CD14-positive monocyte (primary cell): ENCODE results near the gene SUSD5. TPM values are rescaled to one million over a fixed set of nuclear protein-coding genes. Genes with fewer than 3 reads are reported as not detected.

Experiments used
- DNase-seq, 3 donors: peaks; one replicate each; pipeline ENCODE4 v3.0.0-alpha.2; 2011 to 2022
- H2AFZ ChIP-seq: 2 replicates; pipeline ENCODE4 v1.6.0; 2012; ENCODE audit warnings: mild to moderate bottlenecking, low read depth, low read length, inconsistent platforms; ENCODE audit not compliant: insufficient read depth, poor library complexity, severe bottlenecking
- H3K27ac ChIP-seq, 2 donors: 1 replicate in 1 of 2; 2 replicates in 1 of 2; pipeline ENCODE4 v1.5.1; 2012 to 2013; ENCODE audit warnings: low read length in 2 of 2, control low read depth in 1 of 2, inconsistent platforms in 1 of 2, low read depth in 1 of 2, mild to moderate bottlenecking in 1 of 2
- H3K27me3 ChIP-seq, 2 donors: one replicate each; pipeline versions ENCODE4 v1.6.0 to v1.6.1; 2011 to 2013; ENCODE audit warnings: low read length in 2 of 2; ENCODE audit not compliant: control insufficient read depth in 2 of 2, insufficient read depth in 2 of 2
- H3K36me3 ChIP-seq, 2 donors: replicated peaks in 1 of 2; 1 replicate in 1 of 2; 2 replicates in 1 of 2; pipeline versions ENCODE4 v1.5.1 to v1.6.1; 2012 to 2013; ENCODE audit warnings: low read length in 2 of 2, control low read depth in 1 of 2, inconsistent platforms in 1 of 2, mild to moderate bottlenecking in 1 of 2; ENCODE audit not compliant: insufficient read depth in 2 of 2, control insufficient read depth in 1 of 2
- H3K4me1 ChIP-seq, 2 donors: 1 replicate in 1 of 2; 2 replicates in 1 of 2; pipeline versions ENCODE4 v1.5.1 to v1.6.1; 2012 to 2013; ENCODE audit warnings: low read length in 2 of 2, control low read depth in 1 of 2, inconsistent platforms in 1 of 2, mild to moderate bottlenecking in 1 of 2, moderate library complexity in 1 of 2; ENCODE audit not compliant: insufficient read depth in 2 of 2, control insufficient read depth in 1 of 2
- H3K4me2 ChIP-seq: replicated peaks from 2 replicates; pipeline ENCODE3; 2012; ENCODE audit warnings: low read length, moderate library complexity, mild to moderate bottlenecking; ENCODE audit not compliant: poor library complexity, severe bottlenecking; ENCODE audit errors: extremely low read depth
- H3K4me3 ChIP-seq, 3 experiments: fragments of 200-600 bp in 1 of 3; sonication (generic) in 1 of 3; replicated peaks in 1 of 3; 1 replicate in 2 of 3; 2 replicates in 1 of 3; pipeline ENCODE4 v1.5.1; 2011 to 2013; ENCODE audit warnings: low read length in 3 of 3, mild to moderate bottlenecking in 3 of 3, control low read depth in 2 of 3, low read depth in 2 of 3, inconsistent platforms in 1 of 3, moderate library complexity in 1 of 3
- H3K79me2 ChIP-seq: 2 replicates; pipeline ENCODE4 v1.6.0; 2012; ENCODE audit warnings: mild to moderate bottlenecking, control low read depth, inconsistent platforms, low read length, moderate library complexity; ENCODE audit not compliant: insufficient read depth
- H3K9ac ChIP-seq: 2 replicates; pipeline ENCODE4 v1.6.0; 2017; ENCODE audit warnings: low read length, mild to moderate bottlenecking; ENCODE audit not compliant: insufficient read depth, poor library complexity, severe bottlenecking
- H3K9me3 ChIP-seq, 2 donors: replicated peaks in 1 of 2; 1 replicate in 1 of 2; 2 replicates in 1 of 2; pipeline versions ENCODE4 v1.5.1 to v1.6.1; 2012 to 2013; ENCODE audit warnings: low read length in 2 of 2, control low read depth in 1 of 2; ENCODE audit not compliant: control insufficient read depth in 1 of 2, insufficient read depth in 1 of 2
- H4K20me1 ChIP-seq: 2 replicates; pipeline ENCODE4 v1.6.0; 2012; ENCODE audit warnings: mild to moderate bottlenecking, low read length, control low read depth, moderate library complexity; ENCODE audit not compliant: insufficient read depth
- H3K27ac Mint-ChIP-seq, 7 donors: one replicate each; pipeline ENCODE4 v1.8.0; 2020; ENCODE audit warnings: mild to moderate bottlenecking in 7 of 7, mixed read lengths in 7 of 7, moderate library complexity in 6 of 7, inconsistent platforms in 2 of 7
- H3K27me3 Mint-ChIP-seq, 3 donors: one replicate each; pipeline ENCODE4 v1.8.0; 2021 to 2022; ENCODE audit warnings: low read depth in 3 of 3, mild to moderate bottlenecking in 3 of 3, mixed read lengths in 3 of 3, moderate library complexity in 3 of 3, inconsistent platforms in 1 of 3
- H3K36me3 Mint-ChIP-seq, 2 donors: one replicate each; pipeline ENCODE4 v1.8.0; 2020; ENCODE audit warnings: mixed read lengths in 2 of 2, inconsistent platforms in 1 of 2, mild to moderate bottlenecking in 1 of 2
- H3K4me1 Mint-ChIP-seq: one replicate; pipeline ENCODE4 v1.8.0; 2020; ENCODE audit warnings: mild to moderate bottlenecking, mixed read lengths
- H3K4me3 Mint-ChIP-seq, 2 donors: one replicate each; pipeline ENCODE4 v1.8.0; 2020; ENCODE audit warnings: mild to moderate bottlenecking in 2 of 2, mixed read lengths in 2 of 2, moderate library complexity in 1 of 2
- H3K9me3 Mint-ChIP-seq, 7 donors: one replicate each; pipeline ENCODE4 v1.8.0; 2020 to 2022; ENCODE audit warnings: mixed read lengths in 7 of 7, mild to moderate bottlenecking in 6 of 7, moderate library complexity in 6 of 7, inconsistent platforms in 2 of 7
- CTCF ChIP-seq: fragments of 200-600 bp; IDR thresholded peaks from one replicate; pipeline ENCODE4 v1.8.0; 2022; ENCODE audit warnings: antibody characterized with exemption, mild to moderate bottlenecking
- WGBS: methylation state at CpG from one replicate; pipeline ENCODE4 v1.1.5; 2013; ENCODE audit warnings: missing lambda C conversion rate; ENCODE audit not compliant: insufficient coverage; 5-methylcytosine and 5-hydroxymethylcytosine counted together
- intact Hi-C, 2 donors: fragments of 100-400 bp; cut with micrococcal nuclease; formaldehyde crosslinking; loops; one replicate each; pipeline versions ENCODE4 v1.15.0 to v1.15.1; 2023
- polyA plus RNA-seq, 3 donors: library from polyadenylated mRNA; depleted of rRNA in 1 of 3; unstranded in 2 of 3; stranded (reverse) in 1 of 3; fragments of 300-500 nt in 2 of 3; fragments of >200 nt in 1 of 3; fragmentation: Illumina TruSeq in 2 of 3; gene quantifications; 1 replicate in 2 of 3; 2 replicates in 1 of 3; pipeline ENCODE4 v1.2.3, GENCODE V29; 2012 to 2021

The SUSD5 gene
- polyA plus RNA-seq, 3 donors, result not detected

- Histone ChIP-seq H2AFZ (no peak overlapping the region), H3K79me2 (no peaks in the 10 kb centered on the region), H3K4me2 (no peak overlapping the region), H4K20me1 (no peaks in the 10 kb centered on the region), H3K4me3 (no peak overlapping the region), H3K27me3 (no peaks in the 10 kb centered on the region), H3K9ac (no peak overlapping the region), H3K36me3 (no peaks in the 10 kb centered on the region), H3K4me1 (no peaks in the 10 kb centered on the region), H3K27ac (no peak overlapping the region), H3K9me3 (no peaks in the 10 kb centered on the region)
- peaks cover 0 to 4% (median 1%) of the 10 kb centered on the region in 3 donors for H3K27me3 Mint-ChIP-seq
- no peak for TF ChIP-seq CTCF
- H3K36me3 Mint-ChIP-seq, result no peaks in the 10 kb centered on the region
- intact Hi-C loops, result no loop called here
- no peak for DNase-seq
- no peaks in the 10 kb centered on the region for H3K4me1 Mint-ChIP-seq
- H3K4me3 Mint-ChIP-seq, result no peak overlapping the region
- H3K27ac Mint-ChIP-seq, result no peak overlapping the region
- H3K9me3 Mint-ChIP-seq, result peaks cover 0 to 4% (median 2%) of the 10 kb centered on the region in 7 donors
Measured at GRCh38 chr3:33246786-33247185, 28.2 kb upstream of the SUSD5 start.

GRCh38 chr3:33240261-33240660 is 21.7 kb upstream of the SUSD5 start:
- H2AFZ ChIP-seq, result no peak overlapping the region
- H3K9ac ChIP-seq, result no peak overlapping the region
- no peaks in the 10 kb centered on the region for H3K9me3 ChIP-seq
- no peaks in the 10 kb centered on the region for H3K36me3 ChIP-seq
- no peak overlapping the region for H3K4me3 Mint-ChIP-seq
- H3K79me2 ChIP-seq, result no peaks in the 10 kb centered on the region
- no peaks in the 10 kb centered on the region for H3K4me1 Mint-ChIP-seq
- no peak for TF ChIP-seq CTCF
- H3K9me3 Mint-ChIP-seq, result peaks cover 0 to 12% (median 4%) of the 10 kb centered on the region in 7 donors
- H3K4me3 ChIP-seq, result no peak overlapping the region
- H3K27ac ChIP-seq, result no peak overlapping the region
- no peak overlapping the region for H3K27ac Mint-ChIP-seq
- H3K27me3 ChIP-seq, result peaks cover 3 to 4% of the 10 kb centered on the region in 2 donors
- peaks cover 2 to 9% (median 7%) of the 10 kb centered on the region in 3 donors for H3K27me3 Mint-ChIP-seq
- no peaks in the 10 kb centered on the region for H3K36me3 Mint-ChIP-seq
- H4K20me1 ChIP-seq, result no peaks in the 10 kb centered on the region
- H3K4me2 ChIP-seq, result no peak overlapping the region
- WGBS, result no CpG with 5 or more reads among the region's 1 CpG
- DNase-seq, result no peak
- H3K4me1 ChIP-seq, result no peaks in the 10 kb centered on the region
- intact Hi-C loops, result no loop called here
